GM23248 (cell line): ENCODE measurements around the gene NRBF2. TPM values are rescaled to one million over a fixed set of nuclear protein-coding genes. Genes with fewer than 3 reads are reported as not detected.

Source experiments
- DNase-seq: peaks from one replicate; pipeline ENCODE4 v3.0.0-alpha.2; 2015
- H2AFZ ChIP-seq: fragments of 200-600 bp; sonication (generic); 2 replicates; pipeline ENCODE4 v1.6.1; 2016; ENCODE audit warnings: antibody characterized with exemption
- H3F3A ChIP-seq: fragments of 200-600 bp; sonication (generic); 2 replicates; pipeline ENCODE4 v1.6.1; 2016; ENCODE audit warnings: mild to moderate bottlenecking, antibody characterized with exemption, mixed run types; ENCODE audit not compliant: insufficient read depth
- H3K27ac ChIP-seq: fragments of 200-600 bp; sonication (generic); 2 replicates; pipeline ENCODE4 v1.5.1; 2016; ENCODE audit warnings: mild to moderate bottlenecking
- H3K27me3 ChIP-seq: fragments of 200-600 bp; sonication (generic); replicated peaks from 2 replicates; pipeline ENCODE4 v1.6.1; 2016; ENCODE audit warnings: mild to moderate bottlenecking; ENCODE audit not compliant: insufficient read depth
- H3K36me3 ChIP-seq: fragments of 200-600 bp; sonication (generic); 2 replicates; pipeline ENCODE4 v1.6.1; 2016; ENCODE audit warnings: low read depth, mild to moderate bottlenecking
- H3K4me1 ChIP-seq: fragments of 200-600 bp; sonication (generic); 2 replicates; pipeline ENCODE4 v1.6.1; 2016; ENCODE audit warnings: mild to moderate bottlenecking; ENCODE audit not compliant: insufficient read depth
- H3K4me2 ChIP-seq: fragments of 200-600 bp; sonication (generic); one replicate; pipeline ENCODE4 v1.6.1; 2016; ENCODE audit warnings: mild to moderate bottlenecking; ENCODE audit not compliant: unreplicated experiment
- H3K4me3 ChIP-seq: fragments of 200-600 bp; sonication (generic); 2 replicates; pipeline ENCODE4 v1.5.1; 2016; ENCODE audit warnings: mild to moderate bottlenecking
- H3K79me2 ChIP-seq: fragments of 200-600 bp; sonication (generic); 2 replicates; pipeline ENCODE4 v1.6.1; 2016; ENCODE audit warnings: mild to moderate bottlenecking; ENCODE audit not compliant: insufficient read depth
- H3K9ac ChIP-seq: fragments of 200-600 bp; sonication (generic); 2 replicates; pipeline ENCODE4 v1.6.1; 2016; ENCODE audit warnings: mild to moderate bottlenecking
- H3K9me2 ChIP-seq: fragments of 200-600 bp; sonication (generic); 2 replicates; pipeline ENCODE4 v1.6.1; 2016; ENCODE audit warnings: mixed run types, mild to moderate bottlenecking, moderate library complexity; ENCODE audit not compliant: insufficient read depth
- H3K9me3 ChIP-seq: fragments of 200-600 bp; sonication (generic); one replicate; pipeline ENCODE4 v1.6.1; 2017; ENCODE audit warnings: low read depth
- H4K20me1 ChIP-seq: fragments of 200-600 bp; sonication (generic); 2 replicates; pipeline ENCODE4 v1.6.0; 2016; ENCODE audit not compliant: insufficient read depth
- EZH2 ChIP-seq: fragments of 200-600 bp; sonication (generic); IDR thresholded peaks from 2 replicates; pipeline ENCODE4 v1.6.1; 2018; ENCODE audit warnings: antibody characterized with exemption, mild to moderate bottlenecking; ENCODE audit not compliant: insufficient read depth, poor library complexity, severe bottlenecking
- EZH2phosphoT487 ChIP-seq: fragments of 200-600 bp; sonication (generic); IDR thresholded peaks from 2 replicates; pipeline ENCODE4 v1.6.1; 2018; ENCODE audit warnings: antibody characterized with exemption, moderate library complexity, mild to moderate bottlenecking, low read depth; ENCODE audit not compliant: insufficient read depth
- WGBS, 2 experiments: methylation state at CpG; one replicate each; pipeline ENCODE4 v1.1.6; 2015 to 2017; ENCODE audit warnings: low lambda C conversion rate in 2 of 2, low coverage in 1 of 2; ENCODE audit errors: missing lambda C conversion rate in 2 of 2; 5-methylcytosine and 5-hydroxymethylcytosine counted together
- in situ Hi-C: fragments of 300-500 bp; cut with MboI; formaldehyde crosslinking; loops from 2 replicates; pipeline ENCODE4 v1.15.0; 2020
- polyA plus RNA-seq: library from polyadenylated mRNA; unstranded; fragments of >200 nt; fragmentation: Nextera tagmentation; extraction: Ambion mirVana; gene quantifications from 2 replicates; pipeline ENCODE4 v1.2.1, GENCODE V29; 2016
- total RNA-seq: library from RNA; depleted of rRNA; stranded (reverse); fragments of >200 nt; shearing (Covaris generic); gene quantifications from 2 replicates; pipeline ENCODE4 v1.2.3, GENCODE V29; 2014

NRBF2 gene
- total and polyA plus RNA-seq, 2 experiments from 2014 or later, result 31.8 to 61.6 TPM

- Histone ChIP-seq H4K20me1 (no peaks in the 10 kb centered on the region), H3K4me3 (no peak overlapping the region), H3K36me3 (no peaks in the 10 kb centered on the region), H3F3A (peaks cover 27% of the 10 kb centered on the region), H3K9me2 (no peaks in the 10 kb centered on the region), H3K9me3 (no peaks in the 10 kb centered on the region), H2AFZ (no peak overlapping the region), H3K4me1 (peaks cover 33% of the 10 kb centered on the region), H3K27ac (no peak overlapping the region), H3K27me3 (no peaks in the 10 kb centered on the region), H3K9ac (no peak overlapping the region), H3K79me2 (no peaks in the 10 kb centered on the region), H3K4me2 (no peak overlapping the region)
- in situ Hi-C loops, result no loop called here
- DNase-seq, result no peak
- TF ChIP-seq EZH2phosphoT487, result no peak
- 92 to 97% methylated on average over 5 of the region's 5 CpGs for WGBS, 2 experiments
Observed at GRCh38 chr10:63110940-63111339, 22.2 kb upstream of the NRBF2 start.

- Histone ChIP-seq H3K4me3 (no peak overlapping the region), H3K36me3 (no peaks in the 10 kb centered on the region), H3K27ac (peak overlapping the region; percentile 85), H3K9me2 (no peaks in the 10 kb centered on the region), H3F3A (peaks cover 19% of the 10 kb centered on the region), H3K4me2 (peak overlapping the region; percentile 42), H3K27me3 (no peaks in the 10 kb centered on the region), H3K4me1 (peaks cover 29% of the 10 kb centered on the region), H3K9me3 (no peaks in the 10 kb centered on the region), H2AFZ (no peak overlapping the region), H3K9ac (peak overlapping the region; percentile 40), H3K79me2 (no peaks in the 10 kb centered on the region), H4K20me1 (no peaks in the 10 kb centered on the region)
- TF ChIP-seq EZH2 (no peak), EZH2phosphoT487 (no peak)
- in situ Hi-C loops, result no loop called here
- DNase-seq, result peak; percentile 94
- WGBS, 2 experiments, result 19 to 24% methylated on average over 4 of the region's 4 CpGs
Observed at GRCh38 chr10:63114031-63114814, 18.9 kb upstream of the NRBF2 start.

- Histone ChIP-seq H3K27ac (peak overlapping the region; percentile 85), H3K4me2 (peak overlapping the region; percentile 45)
Observed at GRCh38 chr10:63115732-63116383, 17.3 kb upstream of the NRBF2 start.

GRCh38 chr10:63116452-63117072, 16.6 kb upstream of the NRBF2 start:
- Histone ChIP-seq H3K27ac (peak overlapping the region; percentile 85), H3K36me3 (no peaks in the 10 kb centered on the region), H3K9me3 (no peaks in the 10 kb centered on the region), H3K9ac (peak overlapping the region; percentile 62; the same call in 1 of the 2 replicates), H3K27me3 (no peaks in the 10 kb centered on the region), H3F3A (peaks cover 19% of the 10 kb centered on the region), H3K4me3 (no peak overlapping the region), H3K4me1 (peaks cover 44% of the 10 kb centered on the region), H3K79me2 (no peaks in the 10 kb centered on the region), H3K9me2 (no peaks in the 10 kb centered on the region), H3K4me2 (no peak overlapping the region), H4K20me1 (no peaks in the 10 kb centered on the region), H2AFZ (peak overlapping the region; percentile 68)
- TF ChIP-seq EZH2phosphoT487 (no peak), EZH2 (no peak)
- no peak for DNase-seq
- in situ Hi-C loops, result no loop called here
- 67 to 68% methylated on average over 3 of the region's 3 CpGs for WGBS, 2 experiments

More at GRCh38 chr10:63115732-63116383, 17.3 kb upstream of the NRBF2 start:
- Histone ChIP-seq H3K4me1 (peaks cover 41% of the 10 kb centered on the region), H3K9me2 (no peaks in the 10 kb centered on the region), H3K27me3 (no peaks in the 10 kb centered on the region), H3K36me3 (no peaks in the 10 kb centered on the region), H3K9me3 (no peaks in the 10 kb centered on the region), H3K9ac (peak overlapping the region; percentile 62), H3K4me3 (peak overlapping the region; percentile 32), H3F3A (peaks cover 19% of the 10 kb centered on the region), H3K79me2 (no peaks in the 10 kb centered on the region), H2AFZ (peak overlapping the region; percentile 68), H4K20me1 (no peaks in the 10 kb centered on the region)
- DNase-seq, result peak; percentile 95
- in situ Hi-C loops, result no loop called here
- 5 to 7% methylated on average over 7 of the region's 7 CpGs for WGBS, 2 experiments
- no peak for TF ChIP-seq EZH2phosphoT487
- no peak for TF ChIP-seq EZH2
